Measurements from ENCODE around the gene SMOC2.

DNA sequence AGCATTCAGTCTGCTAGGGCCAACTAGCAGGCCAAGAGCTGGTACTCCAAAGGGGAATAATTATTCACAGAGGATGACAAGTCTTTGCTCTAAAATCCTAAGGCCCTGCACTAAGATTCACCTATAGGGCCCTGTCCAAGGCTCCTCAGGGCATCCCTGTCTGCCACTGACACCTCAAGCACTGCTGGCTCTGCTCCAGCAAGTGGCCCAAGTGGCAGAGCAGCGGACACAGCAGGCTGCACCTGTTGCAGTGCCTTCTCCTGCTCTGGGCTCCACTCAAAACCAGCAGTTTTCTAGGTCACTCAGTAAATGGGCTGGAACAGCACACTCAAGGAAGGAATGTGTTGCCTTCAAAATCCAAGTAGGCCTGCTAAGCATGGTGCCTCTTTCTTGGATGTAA, 36.4 kb upstream of the SMOC2 start:
- TF ChIP-seq, protein P1, sequence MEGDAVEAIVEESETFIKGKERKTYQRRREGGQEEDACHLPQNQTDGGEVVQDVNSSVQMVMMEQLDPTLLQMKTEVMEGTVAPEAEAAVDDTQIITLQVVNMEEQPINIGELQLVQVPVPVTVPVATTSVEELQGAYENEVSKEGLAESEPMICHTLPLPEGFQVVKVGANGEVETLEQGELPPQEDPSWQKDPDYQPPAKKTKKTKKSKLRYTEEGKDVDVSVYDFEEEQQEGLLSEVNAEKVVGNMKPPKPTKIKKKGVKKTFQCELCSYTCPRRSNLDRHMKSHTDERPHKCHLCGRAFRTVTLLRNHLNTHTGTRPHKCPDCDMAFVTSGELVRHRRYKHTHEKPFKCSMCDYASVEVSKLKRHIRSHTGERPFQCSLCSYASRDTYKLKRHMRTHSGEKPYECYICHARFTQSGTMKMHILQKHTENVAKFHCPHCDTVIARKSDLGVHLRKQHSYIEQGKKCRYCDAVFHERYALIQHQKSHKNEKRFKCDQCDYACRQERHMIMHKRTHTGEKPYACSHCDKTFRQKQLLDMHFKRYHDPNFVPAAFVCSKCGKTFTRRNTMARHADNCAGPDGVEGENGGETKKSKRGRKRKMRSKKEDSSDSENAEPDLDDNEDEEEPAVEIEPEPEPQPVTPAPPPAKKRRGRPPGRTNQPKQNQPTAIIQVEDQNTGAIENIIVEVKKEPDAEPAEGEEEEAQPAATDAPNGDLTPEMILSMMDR (IDR thresholded peaks at IDR 0.05): no peak
- TF ChIP-seq POLR2A (IDR thresholded peaks at IDR 0.05): no peak

All from thyroid gland (tissue), 4 donors.